ENCODE results near the gene PRRT3. TPM values are rescaled to one million over a fixed set of nuclear protein-coding genes. Genes with fewer than 3 reads are reported as not detected.

The PRRT3 gene
- total and polyA plus RNA-seq, 2 of the 8 experiments (the other 6 are each of a cell fraction or from before 2014, with no cell fraction given): 9.0 to 9.2 TPM

GRCh38 chr3:9951962-9952805 is at the start of gene PRRT3 (continued):
- TF ChIP-seq, protein P1, sequence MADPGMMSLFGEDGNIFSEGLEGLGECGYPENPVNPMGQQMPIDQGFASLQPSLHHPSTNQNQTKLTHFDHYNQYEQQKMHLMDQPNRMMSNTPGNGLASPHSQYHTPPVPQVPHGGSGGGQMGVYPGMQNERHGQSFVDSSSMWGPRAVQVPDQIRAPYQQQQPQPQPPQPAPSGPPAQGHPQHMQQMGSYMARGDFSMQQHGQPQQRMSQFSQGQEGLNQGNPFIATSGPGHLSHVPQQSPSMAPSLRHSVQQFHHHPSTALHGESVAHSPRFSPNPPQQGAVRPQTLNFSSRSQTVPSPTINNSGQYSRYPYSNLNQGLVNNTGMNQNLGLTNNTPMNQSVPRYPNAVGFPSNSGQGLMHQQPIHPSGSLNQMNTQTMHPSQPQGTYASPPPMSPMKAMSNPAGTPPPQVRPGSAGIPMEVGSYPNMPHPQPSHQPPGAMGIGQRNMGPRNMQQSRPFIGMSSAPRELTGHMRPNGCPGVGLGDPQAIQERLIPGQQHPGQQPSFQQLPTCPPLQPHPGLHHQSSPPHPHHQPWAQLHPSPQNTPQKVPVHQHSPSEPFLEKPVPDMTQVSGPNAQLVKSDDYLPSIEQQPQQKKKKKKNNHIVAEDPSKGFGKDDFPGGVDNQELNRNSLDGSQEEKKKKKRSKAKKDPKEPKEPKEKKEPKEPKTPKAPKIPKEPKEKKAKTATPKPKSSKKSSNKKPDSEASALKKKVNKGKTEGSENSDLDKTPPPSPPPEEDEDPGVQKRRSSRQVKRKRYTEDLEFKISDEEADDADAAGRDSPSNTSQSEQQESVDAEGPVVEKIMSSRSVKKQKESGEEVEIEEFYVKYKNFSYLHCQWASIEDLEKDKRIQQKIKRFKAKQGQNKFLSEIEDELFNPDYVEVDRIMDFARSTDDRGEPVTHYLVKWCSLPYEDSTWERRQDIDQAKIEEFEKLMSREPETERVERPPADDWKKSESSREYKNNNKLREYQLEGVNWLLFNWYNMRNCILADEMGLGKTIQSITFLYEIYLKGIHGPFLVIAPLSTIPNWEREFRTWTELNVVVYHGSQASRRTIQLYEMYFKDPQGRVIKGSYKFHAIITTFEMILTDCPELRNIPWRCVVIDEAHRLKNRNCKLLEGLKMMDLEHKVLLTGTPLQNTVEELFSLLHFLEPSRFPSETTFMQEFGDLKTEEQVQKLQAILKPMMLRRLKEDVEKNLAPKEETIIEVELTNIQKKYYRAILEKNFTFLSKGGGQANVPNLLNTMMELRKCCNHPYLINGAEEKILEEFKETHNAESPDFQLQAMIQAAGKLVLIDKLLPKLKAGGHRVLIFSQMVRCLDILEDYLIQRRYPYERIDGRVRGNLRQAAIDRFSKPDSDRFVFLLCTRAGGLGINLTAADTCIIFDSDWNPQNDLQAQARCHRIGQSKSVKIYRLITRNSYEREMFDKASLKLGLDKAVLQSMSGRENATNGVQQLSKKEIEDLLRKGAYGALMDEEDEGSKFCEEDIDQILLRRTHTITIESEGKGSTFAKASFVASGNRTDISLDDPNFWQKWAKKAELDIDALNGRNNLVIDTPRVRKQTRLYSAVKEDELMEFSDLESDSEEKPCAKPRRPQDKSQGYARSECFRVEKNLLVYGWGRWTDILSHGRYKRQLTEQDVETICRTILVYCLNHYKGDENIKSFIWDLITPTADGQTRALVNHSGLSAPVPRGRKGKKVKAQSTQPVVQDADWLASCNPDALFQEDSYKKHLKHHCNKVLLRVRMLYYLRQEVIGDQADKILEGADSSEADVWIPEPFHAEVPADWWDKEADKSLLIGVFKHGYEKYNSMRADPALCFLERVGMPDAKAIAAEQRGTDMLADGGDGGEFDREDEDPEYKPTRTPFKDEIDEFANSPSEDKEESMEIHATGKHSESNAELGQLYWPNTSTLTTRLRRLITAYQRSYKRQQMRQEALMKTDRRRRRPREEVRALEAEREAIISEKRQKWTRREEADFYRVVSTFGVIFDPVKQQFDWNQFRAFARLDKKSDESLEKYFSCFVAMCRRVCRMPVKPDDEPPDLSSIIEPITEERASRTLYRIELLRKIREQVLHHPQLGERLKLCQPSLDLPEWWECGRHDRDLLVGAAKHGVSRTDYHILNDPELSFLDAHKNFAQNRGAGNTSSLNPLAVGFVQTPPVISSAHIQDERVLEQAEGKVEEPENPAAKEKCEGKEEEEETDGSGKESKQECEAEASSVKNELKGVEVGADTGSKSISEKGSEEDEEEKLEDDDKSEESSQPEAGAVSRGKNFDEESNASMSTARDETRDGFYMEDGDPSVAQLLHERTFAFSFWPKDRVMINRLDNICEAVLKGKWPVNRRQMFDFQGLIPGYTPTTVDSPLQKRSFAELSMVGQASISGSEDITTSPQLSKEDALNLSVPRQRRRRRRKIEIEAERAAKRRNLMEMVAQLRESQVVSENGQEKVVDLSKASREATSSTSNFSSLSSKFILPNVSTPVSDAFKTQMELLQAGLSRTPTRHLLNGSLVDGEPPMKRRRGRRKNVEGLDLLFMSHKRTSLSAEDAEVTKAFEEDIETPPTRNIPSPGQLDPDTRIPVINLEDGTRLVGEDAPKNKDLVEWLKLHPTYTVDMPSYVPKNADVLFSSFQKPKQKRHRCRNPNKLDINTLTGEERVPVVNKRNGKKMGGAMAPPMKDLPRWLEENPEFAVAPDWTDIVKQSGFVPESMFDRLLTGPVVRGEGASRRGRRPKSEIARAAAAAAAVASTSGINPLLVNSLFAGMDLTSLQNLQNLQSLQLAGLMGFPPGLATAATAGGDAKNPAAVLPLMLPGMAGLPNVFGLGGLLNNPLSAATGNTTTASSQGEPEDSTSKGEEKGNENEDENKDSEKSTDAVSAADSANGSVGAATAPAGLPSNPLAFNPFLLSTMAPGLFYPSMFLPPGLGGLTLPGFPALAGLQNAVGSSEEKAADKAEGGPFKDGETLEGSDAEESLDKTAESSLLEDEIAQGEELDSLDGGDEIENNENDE (IDR thresholded peaks at IDR 0.05; ENCODE audit: insufficient replicate concordance, low read length): no peak
- TF ChIP-seq SP1 (IDR thresholded peaks at IDR 0.05; ENCODE audit: low read depth, low read length) (peak; percentile 26; the same call in 1 of the 2 replicates), YY1 (IDR thresholded peaks at IDR 0.05; ENCODE audit: low read depth, low read length) (no peak), CTBP2 (IDR thresholded peaks at IDR 0.05; ENCODE audit: borderline replicate concordance, insufficient read depth, insufficient read length, low read length) (no peak), CEBPB (IDR thresholded peaks at IDR 0.05; ENCODE audit: low read depth, low read length) (no peak), GTF2F1 (IDR thresholded peaks at IDR 0.05; ENCODE audit: borderline replicate concordance, low read depth, low read length) (no peak), SIX5 (IDR thresholded peaks at IDR 0.05; ENCODE audit: low read depth, low read length) (no peak), CBX5 (IDR thresholded peaks at IDR 0.05; ENCODE audit: low read depth, low read length) (no peak), SAP30 (IDR thresholded peaks at IDR 0.05; ENCODE audit: insufficient read depth, insufficient replicate concordance, low read length) (no peak), JUN (IDR thresholded peaks at IDR 0.05; ENCODE audit: low read depth, low read length) (no peak)

Data from H1 (cell line).